ENCODE data around the gene SHPK. TPM values are rescaled to one million over a fixed set of nuclear protein-coding genes. Genes with fewer than 3 reads are reported as not detected.

Gene SHPK
- total and polyA plus RNA-seq, 4 experiments from 2014 or later = 5.8 to 11.6 (median 8.3) TPM

DNA sequence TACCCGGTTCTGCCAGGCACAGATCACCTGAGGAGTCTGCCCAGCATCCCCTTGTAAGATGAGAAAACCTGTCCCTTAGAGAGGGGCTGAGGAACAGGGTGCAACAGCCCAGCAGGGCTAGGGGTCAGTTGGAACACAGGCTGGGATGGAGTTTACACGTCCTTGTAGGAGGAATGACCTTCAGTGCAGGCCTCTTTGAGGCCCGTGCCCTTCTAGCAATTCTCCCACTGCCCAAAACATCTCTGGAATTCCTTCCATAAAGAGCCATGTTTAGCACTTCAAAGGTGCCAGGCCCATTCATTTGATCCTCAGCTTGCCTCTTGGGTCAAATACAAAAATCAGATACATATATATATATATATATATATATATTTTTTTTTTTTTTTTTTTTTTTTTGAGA lies 5.0 kb upstream of the SHPK start:
- POLR2A ChIA-PET (ENCODE audit: partially characterized antibody) = no interaction called here
- CTCF ChIA-PET (ENCODE audit: partially characterized antibody) = interaction anchor here (1.1 kb wide), 1 partner anchor 98 kb away, joined by 3 read pairs; no protein-coding TSS in a partner anchor
- H3K27ac Mint-ChIP-seq = no peak overlapping the region

DNA sequence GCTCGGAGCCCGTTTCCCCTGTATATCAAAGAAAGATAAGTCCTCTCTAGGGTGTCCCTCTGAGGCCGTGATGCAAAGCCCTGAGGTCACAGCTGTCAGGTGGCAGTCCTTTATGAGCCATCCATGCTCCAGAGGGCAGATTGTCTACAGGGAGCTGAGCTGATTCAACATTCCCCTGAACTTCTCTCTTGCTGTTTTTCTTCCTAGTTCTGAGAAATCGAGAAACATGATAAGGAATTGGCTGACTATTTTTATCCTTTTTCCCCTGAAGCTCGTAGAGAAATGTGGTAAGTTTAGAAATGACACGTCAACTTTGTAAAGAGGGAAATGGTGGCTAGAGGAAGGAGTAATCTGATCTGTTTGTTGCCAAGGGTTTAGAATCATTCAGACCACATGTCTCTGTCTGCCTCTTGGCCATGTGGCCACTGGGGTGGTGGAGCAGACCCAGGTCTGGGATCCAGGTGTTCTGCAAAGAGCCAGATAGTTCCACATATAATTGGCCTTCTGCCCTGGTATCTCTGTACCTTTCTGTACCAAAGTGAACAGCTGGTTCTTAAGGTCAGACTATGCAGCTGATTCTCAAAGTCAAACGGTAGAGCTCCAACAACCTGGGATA lies 4.0 kb upstream of the SHPK start:
- POLR2A ChIA-PET (ENCODE audit: partially characterized antibody) = no interaction called here

More for the DNA sequence above, 5.0 kb upstream of the SHPK start:
- H3K4me3 ChIP-seq (ENCODE audit: low read length in 2 of 2) = no peak overlapping the region
- no peak for DNase-seq
- intact Hi-C loops (cut with micrococcal nuclease) = no loop called here
- Mint-ChIP-seq H3K4me1 (peaks cover 5 to 22% (median 13%) of the 10 kb centered on the region in 4 donors), H3K27me3 (no peaks in the 10 kb centered on the region), H3K4me3 (no peak overlapping the region), H3K9me3 (no peaks in the 10 kb centered on the region), H3K36me3 (peaks cover 7% of the 10 kb centered on the region in 2 donors)
- no peaks in the 10 kb centered on the region for H3K36me3 ChIP-seq (ENCODE audit: insufficient read depth, low read length)
- H3K9me3 ChIP-seq (ENCODE audit: control insufficient read depth in 1 of 2, low read length in 2 of 2) = no peaks in the 10 kb centered on the region
- peaks cover 5% of the 10 kb centered on the region for H3K4me1 ChIP-seq (ENCODE audit: insufficient read depth, low read length)
- no peak overlapping the region for H3K27ac ChIP-seq (ENCODE audit: low read depth, low read length)
- no peaks in the 10 kb centered on the region for H3K27me3 ChIP-seq (ENCODE audit: insufficient read depth, low read length)

DNA sequence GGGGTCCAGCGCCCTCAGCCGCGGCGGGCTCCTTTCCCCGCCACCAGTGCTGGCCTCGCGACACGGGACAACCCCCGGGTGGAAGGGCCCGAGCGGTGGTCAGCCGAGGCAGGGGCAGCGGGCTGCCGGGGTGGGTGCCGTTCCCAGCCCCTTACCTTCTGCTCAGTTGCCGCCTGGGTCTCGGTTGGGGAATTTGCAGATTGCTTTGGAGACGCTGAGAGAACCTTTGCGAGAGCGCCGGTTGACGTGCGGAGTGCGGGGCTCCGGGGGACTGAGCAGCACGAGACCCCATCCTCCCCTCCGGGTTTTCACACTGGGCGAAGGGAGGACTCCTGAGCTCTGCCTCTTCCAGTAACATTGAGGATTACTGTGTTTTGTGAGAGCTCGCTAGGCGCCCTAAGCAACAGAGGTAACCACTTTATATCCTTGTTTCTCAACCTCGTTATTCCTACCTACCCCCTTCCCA lies 891 bp upstream of the SHPK start:
- intact Hi-C loops (cut with micrococcal nuclease) = loop anchor here (1.0 to 5.0 kb wide), 3 partner anchors 31 to 730 kb away; partner anchors contain the start of genes EMC6, TAX1BP3 and UBE2G1
- H3K4me1 ChIP-seq (ENCODE audit: insufficient read depth, low read length) = peaks cover 11% of the 10 kb centered on the region
- H3K9me3 Mint-ChIP-seq = no peaks in the 10 kb centered on the region
- no peaks in the 10 kb centered on the region for H3K36me3 ChIP-seq (ENCODE audit: insufficient read depth, low read length)
- H3K27me3 ChIP-seq (ENCODE audit: insufficient read depth, low read length) = no peaks in the 10 kb centered on the region
- H3K27ac Mint-ChIP-seq = peak overlapping the region in 6 of 7 donors; percentile 21 to 97 (median 82)
- peaks cover 7 to 10% of the 10 kb centered on the region in 2 donors for H3K36me3 Mint-ChIP-seq
- H3K4me3 Mint-ChIP-seq = peak overlapping the region; percentile 81 to 98 (median 88)
- ChIA-PET CTCF (ENCODE audit: partially characterized antibody) (interaction anchor here (1.0 to 2.3 kb wide), 5 partner anchors 10 to 789 kb away, joined by 3 to 9 read pairs (median 4); partner anchors contain the start of gene NCBP3), POLR2A (ENCODE audit: partially characterized antibody) (interaction anchor here (0.8 to 2.3 kb wide), 12 partner anchors 9 to 1864 kb away, joined by 3 to 8 read pairs (median 4); partner anchors contain the start of genes CYB5D2, DERL2, EMC6 and MIS12)
- H3K27me3 Mint-ChIP-seq = no peaks in the 10 kb centered on the region
- H3K4me1 Mint-ChIP-seq = peaks cover 12 to 37% (median 24%) of the 10 kb centered on the region in 4 donors
- H3K9me3 ChIP-seq (ENCODE audit: control insufficient read depth in 1 of 2, low read length in 2 of 2) = no peaks in the 10 kb centered on the region
- peak overlapping the region; percentile 73 to 99 for H3K4me3 ChIP-seq (ENCODE audit: low read length in 2 of 2)
- H3K27ac ChIP-seq (ENCODE audit: low read depth, low read length) = peak overlapping the region; percentile 98
- no peak for DNase-seq

More for the DNA sequence above, 4.0 kb upstream of the SHPK start:
- no peak overlapping the region for H3K4me3 ChIP-seq (ENCODE audit: low read length in 2 of 2)
- no peaks in the 10 kb centered on the region for H3K9me3 ChIP-seq (ENCODE audit: control insufficient read depth in 1 of 2, low read length in 2 of 2)
- intact Hi-C loops (cut with micrococcal nuclease) = loop anchor here (5.0 kb wide), 2 partner anchors 72 to 727 kb away; partner anchors contain the start of gene UBE2G1
- Mint-ChIP-seq H3K4me3 (peak overlapping the region in 2 of 8 donors; percentile 40 to 61), H3K27ac (peak overlapping the region in 1 of 7 donors; percentile 60), H3K9me3 (no peaks in the 10 kb centered on the region), H3K36me3 (peaks cover 7% of the 10 kb centered on the region in 2 donors), H3K4me1 (peaks cover 7 to 22% (median 15%) of the 10 kb centered on the region in 4 donors), H3K27me3 (no peaks in the 10 kb centered on the region)
- DNase-seq = no peak
- H3K27ac ChIP-seq (ENCODE audit: low read depth, low read length) = no peak overlapping the region
- peaks cover 11% of the 10 kb centered on the region for H3K4me1 ChIP-seq (ENCODE audit: insufficient read depth, low read length)
- CTCF ChIA-PET (ENCODE audit: partially characterized antibody) = interaction anchor here (1.1 kb wide), 1 partner anchor 99 kb away, joined by 3 read pairs; no protein-coding TSS in a partner anchor
- no peaks in the 10 kb centered on the region for H3K27me3 ChIP-seq (ENCODE audit: insufficient read depth, low read length)
- H3K36me3 ChIP-seq (ENCODE audit: insufficient read depth, low read length) = no peaks in the 10 kb centered on the region

DNA sequence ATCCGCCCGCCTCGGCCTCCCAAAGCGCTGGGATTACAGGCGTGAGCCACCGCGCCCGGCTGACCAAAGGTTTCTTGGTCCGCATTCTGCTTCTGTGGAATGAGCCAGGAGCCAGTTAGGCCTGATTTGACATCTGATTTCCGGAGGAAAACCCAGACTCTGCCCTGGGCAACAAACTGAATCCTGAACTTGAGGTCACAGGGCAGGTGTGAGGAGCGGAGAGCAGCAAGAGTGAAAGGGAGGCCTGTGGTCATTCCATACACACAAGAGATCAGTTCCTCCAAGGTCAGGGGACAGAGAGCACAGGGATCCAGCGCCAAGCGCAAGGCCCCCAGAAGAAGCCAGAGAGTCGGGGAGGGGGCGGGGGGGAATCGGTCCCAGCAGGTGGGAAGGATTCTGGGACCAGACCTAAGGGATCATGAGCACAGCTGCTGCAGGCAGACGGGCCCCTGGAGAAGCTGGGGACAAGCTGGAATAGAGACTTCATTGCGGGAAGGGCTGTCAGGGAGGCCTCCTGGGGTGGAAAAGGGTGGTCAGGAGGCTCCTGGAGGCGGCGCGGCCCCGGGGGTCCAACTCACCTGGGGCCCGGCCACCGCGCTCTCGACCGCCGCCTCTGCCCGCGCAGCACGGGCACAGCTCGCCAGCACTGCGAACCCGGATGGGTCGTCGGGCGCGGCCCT lies 436 bp downstream of the SHPK start:
- H3K9me3 ChIP-seq (ENCODE audit: control insufficient read depth in 1 of 2, low read length in 2 of 2) = no peaks in the 10 kb centered on the region
- Mint-ChIP-seq H3K36me3 (peaks cover 7 to 10% of the 10 kb centered on the region in 2 donors), H3K27ac (peak overlapping the region; percentile 17 to 91 (median 69)), H3K4me3 (peak overlapping the region; percentile 96 to 100 (median 98)), H3K27me3 (no peaks in the 10 kb centered on the region), H3K9me3 (no peaks in the 10 kb centered on the region), H3K4me1 (peaks cover 12 to 37% (median 24%) of the 10 kb centered on the region in 4 donors)
- CTCF ChIA-PET (ENCODE audit: partially characterized antibody) = interaction anchor here (1.1 to 2.3 kb wide), 5 partner anchors 9 to 788 kb away, joined by 3 to 9 read pairs (median 5); no protein-coding TSS in a partner anchor
- H3K27me3 ChIP-seq (ENCODE audit: insufficient read depth, low read length) = no peaks in the 10 kb centered on the region
- intact Hi-C loops (cut with micrococcal nuclease) = loop anchor here (1.0 to 5.0 kb wide), 3 partner anchors 33 to 732 kb away; partner anchors contain the start of genes EMC6, TAX1BP3 and UBE2G1
- H3K27ac ChIP-seq (ENCODE audit: low read depth, low read length) = peak overlapping the region; percentile 98
- POLR2A ChIA-PET (ENCODE audit: partially characterized antibody) = interaction anchor here (0.9 to 2.3 kb wide), 12 partner anchors 8 to 1866 kb away, joined by 3 to 8 read pairs (median 4); partner anchors contain the start of genes CYB5D2, EMC6, NCBP3 and TAX1BP3
- DNase-seq = no peak
- no peaks in the 10 kb centered on the region for H3K36me3 ChIP-seq (ENCODE audit: insufficient read depth, low read length)
- peak overlapping the region; percentile 73 to 99 for H3K4me3 ChIP-seq (ENCODE audit: low read length in 2 of 2)
- peaks cover 11% of the 10 kb centered on the region for H3K4me1 ChIP-seq (ENCODE audit: insufficient read depth, low read length)

DNA sequence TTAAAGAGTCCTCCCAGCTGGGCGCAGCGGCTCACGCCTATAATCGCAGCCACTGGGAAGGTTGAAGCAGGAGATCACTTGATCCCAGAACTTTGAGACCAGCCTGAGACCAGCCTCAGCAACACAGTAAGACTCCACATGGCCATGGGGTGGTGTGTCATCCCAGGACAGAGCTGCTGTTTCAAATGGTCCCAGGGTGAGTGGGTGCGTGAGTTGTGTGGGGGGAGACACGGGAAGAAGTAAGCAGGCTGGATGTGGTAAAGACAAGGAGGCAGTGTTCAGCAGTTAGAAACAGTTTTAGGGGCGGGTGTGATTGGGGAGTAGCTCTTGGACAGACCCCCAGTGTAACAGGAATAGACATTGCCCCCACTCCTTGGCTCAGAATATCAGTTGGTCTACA lies 3.8 kb downstream of the SHPK start:
- ChIA-PET CTCF (ENCODE audit: partially characterized antibody) (interaction anchor here (1.1 kb wide), 1 partner anchor 18 kb away, joined by 4 read pairs; no protein-coding TSS in a partner anchor), POLR2A (ENCODE audit: partially characterized antibody) (interaction anchor here (0.6 kb wide), 1 partner anchor 778 kb away, joined by 3 read pairs; no protein-coding TSS in a partner anchor)
- no peak for DNase-seq
- no peaks in the 10 kb centered on the region for H3K27me3 Mint-ChIP-seq
- H3K27ac Mint-ChIP-seq = peak overlapping the region in 2 of 7 donors; percentile 15 to 38
- no peaks in the 10 kb centered on the region for H3K27me3 ChIP-seq (ENCODE audit: insufficient read depth, low read length)
- intact Hi-C loops (cut with micrococcal nuclease) = no loop called here
- H3K4me1 ChIP-seq (ENCODE audit: insufficient read depth, low read length) = peaks cover 9% of the 10 kb centered on the region
- H3K9me3 Mint-ChIP-seq = no peaks in the 10 kb centered on the region
- no peaks in the 10 kb centered on the region for H3K9me3 ChIP-seq (ENCODE audit: control insufficient read depth in 1 of 2, low read length in 2 of 2)
- H3K4me3 ChIP-seq (ENCODE audit: low read length in 2 of 2) = no peak overlapping the region
- H3K27ac ChIP-seq (ENCODE audit: low read depth, low read length) = no peak overlapping the region
- peaks cover 3% of the 10 kb centered on the region for H3K36me3 ChIP-seq (ENCODE audit: insufficient read depth, low read length)
- H3K4me1 Mint-ChIP-seq = peaks cover 11 to 26% (median 17%) of the 10 kb centered on the region in 4 donors
- no peak overlapping the region for H3K4me3 Mint-ChIP-seq
- peaks cover 17 to 21% of the 10 kb centered on the region in 2 donors for H3K36me3 Mint-ChIP-seq

GRCh38 chr17:3630781-3631180 lies 5.3 kb downstream of the SHPK start:
- no peaks in the 10 kb centered on the region for H3K27me3 ChIP-seq (ENCODE audit: insufficient read depth, low read length)
- no peak overlapping the region for H3K4me3 Mint-ChIP-seq
- no peak overlapping the region for H3K27ac ChIP-seq (ENCODE audit: low read depth, low read length)
- peaks cover 3% of the 10 kb centered on the region for H3K36me3 ChIP-seq (ENCODE audit: insufficient read depth, low read length)
- no peaks in the 10 kb centered on the region for H3K9me3 ChIP-seq (ENCODE audit: control insufficient read depth in 1 of 2, low read length in 2 of 2)
- ChIA-PET CTCF (ENCODE audit: partially characterized antibody) (no interaction called here), POLR2A (ENCODE audit: partially characterized antibody) (no interaction called here)
- peaks cover 0 to 2% (median 0%) of the 10 kb centered on the region in 8 donors for H3K9me3 Mint-ChIP-seq
- intact Hi-C loops (cut with micrococcal nuclease) = no loop called here
- peaks cover 6 to 22% (median 13%) of the 10 kb centered on the region in 4 donors for H3K4me1 Mint-ChIP-seq
- no peaks in the 10 kb centered on the region for H3K27me3 Mint-ChIP-seq
- no peak overlapping the region for H3K4me3 ChIP-seq (ENCODE audit: low read length in 2 of 2)
- peaks cover 27 to 29% of the 10 kb centered on the region in 2 donors for H3K36me3 Mint-ChIP-seq
- peaks cover 5% of the 10 kb centered on the region for H3K4me1 ChIP-seq (ENCODE audit: insufficient read depth, low read length)
- H3K27ac Mint-ChIP-seq = no peak overlapping the region
- DNase-seq = no peak
